GM21390 (cell line): ENCODE data around the gene SLC25A24.
A peak's percentile ranks its signal among the peaks of the same experiment; 100 is the strongest.
"Not testable (repeated sequence)": the region's sequence is repeated elsewhere in the genome, so short reads cannot be mapped to it uniquely, and the experiment has no call there.

Experiments used
- ATAC-seq: cut with Tn5 transposase; IDR thresholded peaks from one replicate; pipeline ENCODE4 v1.9.1; 2021; ENCODE audit not compliant: unreplicated experiment

SLC25A24 gene

GRCh38 chr1:108199781-108200686 is at the start of gene SLC25A24:
SLC25A24 (minus strand) TSS chr1:108200343; CDS start chr1:108200138, 205 bp downstream.
- peak; percentile 89 for ATAC-seq

- ATAC-seq, result not testable (repeated sequence)
Observed at GRCh38 chr1:108243976-108244375, 43.8 kb upstream of the SLC25A24 start, which contains the start of gene NBPF4. NBPF4 (minus strand) TSS chr1:108244076; CDS start chr1:108243761, 315 bp downstream.

- not testable (repeated sequence) for ATAC-seq
Observed at GRCh38 chr1:108239426-108239825, 39.3 kb upstream of the SLC25A24 start.

GRCh38 chr1:108235308-108235707 is 35.2 kb upstream of the SLC25A24 start:
- not testable (repeated sequence) for ATAC-seq

- not testable (repeated sequence) for ATAC-seq
Observed at GRCh38 chr1:108232183-108232582, 32.0 kb upstream of the SLC25A24 start.

- not testable (repeated sequence) for ATAC-seq
Observed at GRCh38 chr1:108229976-108230375, 29.8 kb upstream of the SLC25A24 start.

- not testable (repeated sequence) for ATAC-seq
Observed at GRCh38 chr1:108227772-108228171, 27.6 kb upstream of the SLC25A24 start.

- ATAC-seq, result not testable (repeated sequence)
Observed at GRCh38 chr1:108226855-108227254, 26.7 kb upstream of the SLC25A24 start.

- ATAC-seq, result not testable (repeated sequence)
Observed at GRCh38 chr1:108223226-108223625, 23.1 kb upstream of the SLC25A24 start.

- ATAC-seq, result not testable (repeated sequence)
Observed at GRCh38 chr1:108217515-108218174, 17.5 kb upstream of the SLC25A24 start.

GRCh38 chr1:108217007-108217406 is 16.9 kb upstream of the SLC25A24 start:
- not testable (repeated sequence) for ATAC-seq

- not testable (repeated sequence) for ATAC-seq
Observed at GRCh38 chr1:108216028-108216890, 16.1 kb upstream of the SLC25A24 start.

GRCh38 chr1:108214641-108215465 is 14.7 kb upstream of the SLC25A24 start:
- ATAC-seq, result not testable (repeated sequence)

- no peak for ATAC-seq
Observed at GRCh38 chr1:108211014-108211413, 10.9 kb upstream of the SLC25A24 start.

- no peak for ATAC-seq
Observed at GRCh38 chr1:108209456-108210108, 9.4 kb upstream of the SLC25A24 start.

GRCh38 chr1:108208724-108209446 is 8.7 kb upstream of the SLC25A24 start:
- ATAC-seq, result no peak

- not testable (repeated sequence) for ATAC-seq
Observed at GRCh38 chr1:108203582-108203981, 3.4 kb upstream of the SLC25A24 start.

- no peak for ATAC-seq
Observed at GRCh38 chr1:108201687-108202086, 1.5 kb upstream of the SLC25A24 start.

- no peak for ATAC-seq
Observed at GRCh38 chr1:108200687-108201051, 526 bp upstream of the SLC25A24 start.
